Activated naive CD8-positive, alpha-beta T cell treated with anti-CD3 and anti-CD28 coated beads, Interleukin-2, amount 10 ng/mL, durations not matched to agents 7 days and 5 days (primary cell): Measurements from ENCODE around the gene BPTF. TPM values are rescaled to one million over a fixed set of nuclear protein-coding genes. Genes with fewer than 3 reads are reported as not detected.
"Not testable (repeated sequence)": the region's sequence is repeated elsewhere in the genome, so short reads cannot be mapped to it uniquely, and the experiment has no call there.

Experiments
- ATAC-seq: fragments of 150-1000 bp; cut with Tn5 transposase; one replicate; pipeline ENCODE4 v1.10.0; 2021; ENCODE audit warnings: low read depth, moderate library complexity
- POLR2A ChIA-PET: fragments of 350-600 bp; sonication (Branson Sonifier 250); formaldehyde crosslinking; loops from one replicate; lab custom pipeline; 2021; ENCODE audit warnings: antibody characterized with exemption; lab: Charles Lee
- DNase-seq: peaks from one replicate; pipeline ENCODE4 v3.0.0; 2021
- H3K27ac Mint-ChIP-seq: one replicate; pipeline ENCODE4 v1.8.0; 2022; ENCODE audit warnings: mild to moderate bottlenecking, mixed read lengths
- H3K27me3 Mint-ChIP-seq: one replicate; pipeline ENCODE4 v1.8.0; 2022; ENCODE audit warnings: mild to moderate bottlenecking, moderate library complexity, mixed read lengths
- H3K36me3 Mint-ChIP-seq: one replicate; pipeline ENCODE4 v1.8.0; 2021; ENCODE audit warnings: mild to moderate bottlenecking, mixed read lengths
- H3K4me1 Mint-ChIP-seq: one replicate; pipeline ENCODE4 v1.8.0; 2021; ENCODE audit warnings: mixed read lengths
- H3K4me3 Mint-ChIP-seq: one replicate; pipeline ENCODE4 v1.8.0; 2022; ENCODE audit warnings: mild to moderate bottlenecking, moderate library complexity, mixed read lengths
- H3K9me3 Mint-ChIP-seq: one replicate; pipeline ENCODE4 v1.8.0; 2021; ENCODE audit warnings: mixed read lengths
- total RNA-seq, 2 experiments: library from RNA; stranded (reverse); gene quantifications; one replicate each; pipeline ENCODE4 v1.2.3, GENCODE V29; 2021

BPTF gene
- total RNA-seq, 2 experiments from 2014 or later, result 126 to 133 TPM

GRCh38 chr17:68019336-68019674, 194.0 kb downstream of the BPTF start:
- peaks cover 7% of the 10 kb centered on the region for H3K27me3 Mint-ChIP-seq
- peak overlapping the region; percentile 87 for H3K4me3 Mint-ChIP-seq
- ATAC-seq (no peak), DNase-seq (no peak)
- H3K36me3 Mint-ChIP-seq, result peaks cover 2% of the 10 kb centered on the region
- POLR2A ChIA-PET, result interaction anchor here (0.6 to 1.8 kb wide), 5 partner anchors 17 to 149 kb away, joined by 3 to 17 read pairs (median 3); partner anchors contain the start of genes C17orf58 and KPNA2
- H3K27ac Mint-ChIP-seq, result peak overlapping the region; percentile 86
- no peaks in the 10 kb centered on the region for H3K9me3 Mint-ChIP-seq
- peaks cover 9% of the 10 kb centered on the region for H3K4me1 Mint-ChIP-seq

GRCh38 chr17:68019675-68020408, 194.5 kb downstream of the BPTF start:
- peaks cover 8% of the 10 kb centered on the region for H3K27me3 Mint-ChIP-seq
- POLR2A ChIA-PET, result interaction anchor here (0.6 to 1.8 kb wide), 8 partner anchors 16 to 1903 kb away, joined by 3 to 17 read pairs (median 4); partner anchors contain the start of genes C17orf58 and KPNA2
- ATAC-seq, result peak; percentile 91
- H3K27ac Mint-ChIP-seq, result peak overlapping the region; percentile 86
- peak overlapping the region; percentile 87 for H3K4me3 Mint-ChIP-seq
- H3K36me3 Mint-ChIP-seq, result peaks cover 2% of the 10 kb centered on the region
- peak; percentile 98 for DNase-seq
- H3K9me3 Mint-ChIP-seq, result no peaks in the 10 kb centered on the region
- H3K4me1 Mint-ChIP-seq, result peaks cover 9% of the 10 kb centered on the region

GRCh38 chr17:68020409-68020756, 195.1 kb downstream of the BPTF start:
- ATAC-seq (no peak), DNase-seq (no peak)
- POLR2A ChIA-PET, result interaction anchor here (0.6 to 1.8 kb wide), 5 partner anchors 16 to 477 kb away, joined by 3 to 17 read pairs (median 4); partner anchors contain the start of gene KPNA2
- H3K36me3 Mint-ChIP-seq, result peaks cover 2% of the 10 kb centered on the region
- peak overlapping the region; percentile 87 for H3K4me3 Mint-ChIP-seq
- H3K27ac Mint-ChIP-seq, result peak overlapping the region; percentile 86
- peaks cover 9% of the 10 kb centered on the region for H3K27me3 Mint-ChIP-seq
- H3K4me1 Mint-ChIP-seq, result peaks cover 9% of the 10 kb centered on the region
- H3K9me3 Mint-ChIP-seq, result no peaks in the 10 kb centered on the region

- H3K9me3 Mint-ChIP-seq, DNase-seq, H3K4me1 Mint-ChIP-seq, ATAC-seq, H3K36me3 Mint-ChIP-seq, H3K27me3 Mint-ChIP-seq: not testable (repeated sequence)
- Mint-ChIP-seq H3K27ac (peak overlapping the region; percentile 86), H3K4me3 (peak overlapping the region; percentile 87)
- POLR2A ChIA-PET, result interaction anchor here (0.6 to 1.8 kb wide), 2 partner anchors 15 to 69 kb away, joined by 4 to 17 read pairs; partner anchors contain the start of gene KPNA2
Measured at GRCh38 chr17:68020791-68021190, 195.5 kb downstream of the BPTF start.

- DNase-seq, result no peak
- no peak for ATAC-seq
- H3K27me3 Mint-ChIP-seq, result peaks cover 6% of the 10 kb centered on the region
- peaks cover 9% of the 10 kb centered on the region for H3K4me1 Mint-ChIP-seq
- H3K9me3 Mint-ChIP-seq, result no peaks in the 10 kb centered on the region
- no peak overlapping the region for H3K27ac Mint-ChIP-seq
- POLR2A ChIA-PET, result no interaction called here
- H3K36me3 Mint-ChIP-seq, result peaks cover 2% of the 10 kb centered on the region
- H3K4me3 Mint-ChIP-seq, result no peak overlapping the region
Measured at GRCh38 chr17:68021963-68022362, 196.7 kb downstream of the BPTF start.

- H3K27ac Mint-ChIP-seq, H3K27me3 Mint-ChIP-seq, DNase-seq, H3K36me3 Mint-ChIP-seq, H3K4me1 Mint-ChIP-seq, POLR2A ChIA-PET, H3K4me3 Mint-ChIP-seq, H3K9me3 Mint-ChIP-seq, ATAC-seq: not testable (repeated sequence)
Measured at GRCh38 chr17:68022547-68022946, 197.2 kb downstream of the BPTF start.

GRCh38 chr17:68029512-68030215, 204.4 kb downstream of the BPTF start:
- H3K27me3 Mint-ChIP-seq, result peaks cover 2% of the 10 kb centered on the region
- no peak for ATAC-seq
- DNase-seq, result no peak
- no peaks in the 10 kb centered on the region for H3K36me3 Mint-ChIP-seq
- H3K27ac Mint-ChIP-seq, result no peak overlapping the region
- POLR2A ChIA-PET, result no interaction called here
- H3K9me3 Mint-ChIP-seq, result no peaks in the 10 kb centered on the region
- no peak overlapping the region for H3K4me3 Mint-ChIP-seq
- no peaks in the 10 kb centered on the region for H3K4me1 Mint-ChIP-seq

Other genes starting within 250 kb of the BPTF start
- gene NOL11, start 107.6 kb upstream of the BPTF start, total RNA-seq, result 10 to 100 TPM; 42.2 to 48.9 TPM
- 1 to 10 TPM; 3.8 to 4.4 TPM for gene C17orf58, start 171.0 kb downstream of the BPTF start, total RNA-seq
- gene KPNA2, start 210.2 kb downstream of the BPTF start, total RNA-seq, result 100 to 1,000 TPM; 138 to 148 TPM